ENCODE measurements around the gene GLYAT.
"Not testable (repeated sequence)": the region's sequence is repeated elsewhere in the genome, so short reads cannot be mapped to it uniquely, and the experiment has no call there.

Gene GLYAT

DNA sequence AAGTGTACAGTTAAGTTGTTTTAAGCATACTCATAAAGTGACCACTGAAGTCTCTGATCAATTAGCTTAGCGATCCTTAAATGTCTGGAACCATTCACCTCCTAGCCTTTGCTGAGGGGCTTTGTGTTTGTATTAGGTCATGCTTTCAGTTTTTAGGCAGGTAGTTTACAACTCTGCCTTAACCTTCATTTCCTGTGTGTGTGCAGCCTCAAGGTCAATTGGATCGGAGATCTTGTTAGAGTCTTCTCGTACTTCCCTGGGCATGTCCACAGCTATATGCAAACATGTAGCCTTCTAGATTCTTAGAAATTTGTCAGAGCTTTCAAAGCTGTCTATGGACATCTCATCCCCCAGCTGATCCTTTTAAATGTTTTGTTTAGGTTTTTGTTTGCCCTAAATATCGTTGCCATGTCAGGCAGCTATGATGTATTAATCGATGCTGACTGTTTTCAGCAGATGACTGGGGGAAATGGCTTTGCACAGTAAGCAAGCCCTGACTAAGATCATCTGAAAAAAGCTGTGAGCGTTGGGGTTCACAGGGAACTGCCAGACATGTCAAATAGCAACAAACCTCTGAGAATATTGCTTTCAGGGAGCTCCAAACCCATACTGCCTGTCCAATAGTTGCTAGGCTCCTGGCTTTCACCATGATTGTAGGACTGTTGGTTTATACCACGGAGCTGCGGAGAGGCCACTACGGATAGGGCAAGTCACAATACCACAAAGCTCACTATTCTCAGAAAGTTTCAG is 45.6 kb downstream of the GLYAT start:
- no peak overlapping the region for H3K4me3 ChIP-seq (ENCODE audit: low read depth, low read length)

GRCh38 chr11:58682660-58683059 is 49.1 kb downstream of the GLYAT start:
- H3K4me3 ChIP-seq (ENCODE audit: low read depth, low read length): not testable (repeated sequence)

GRCh38 chr11:58677536-58677935 is 54.2 kb downstream of the GLYAT start:
- H3K4me3 ChIP-seq (ENCODE audit: low read depth, low read length): not testable (repeated sequence)

- H3K4me3 ChIP-seq (ENCODE audit: low read depth, low read length): no peak overlapping the region
These were observed 55.1 kb downstream of the GLYAT start for GRCh38 chr11:58676563-58677135.

DNA sequence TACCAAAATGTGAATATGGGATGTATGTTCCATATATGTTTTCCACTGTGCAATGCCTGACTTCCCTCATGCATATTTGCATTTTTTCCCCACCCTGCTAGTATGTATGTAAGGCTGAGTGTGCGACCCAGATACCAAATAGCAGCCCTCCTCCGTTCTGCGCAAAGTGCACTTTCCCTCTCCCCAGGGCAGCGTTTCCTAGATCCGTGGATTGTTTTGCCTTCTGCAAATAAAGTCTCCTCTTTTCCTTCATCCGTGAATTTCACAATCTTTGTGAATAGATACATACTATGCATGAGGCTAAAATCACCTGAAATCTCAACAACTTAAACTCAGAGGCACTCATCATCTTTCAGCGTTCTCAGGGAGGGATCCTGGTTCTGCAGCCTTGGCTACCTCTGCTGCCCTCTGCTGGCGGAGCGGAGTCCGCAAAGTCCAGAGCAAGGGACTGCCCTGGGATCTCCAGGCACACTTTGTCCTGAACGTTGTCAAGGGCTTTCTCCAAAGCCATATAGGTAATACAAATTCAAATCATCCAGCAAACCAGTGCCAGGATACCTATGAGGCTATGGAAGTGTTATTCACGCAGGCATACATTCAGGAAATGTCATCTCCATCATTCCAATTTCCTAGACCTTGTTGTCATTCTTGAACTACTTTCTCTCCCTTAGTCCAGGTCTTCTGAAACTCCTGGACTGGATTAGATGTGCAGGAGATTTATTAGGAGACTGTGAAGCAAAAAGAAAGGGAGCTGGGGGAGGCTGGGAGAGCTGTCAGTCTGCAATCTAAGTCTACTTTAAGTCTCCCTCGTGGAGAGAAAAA is 56.2 kb downstream of the GLYAT start:
- no peak overlapping the region for H3K4me3 ChIP-seq (ENCODE audit: low read depth, low read length)

GRCh38 chr11:58674609-58675008 is 57.1 kb downstream of the GLYAT start:
- H3K4me3 ChIP-seq (ENCODE audit: low read depth, low read length): no peak overlapping the region

GRCh38 chr11:58671983-58672633 is 59.6 kb downstream of the GLYAT start:
- H3K4me3 ChIP-seq (ENCODE audit: low read depth, low read length): no peak overlapping the region

DNA sequence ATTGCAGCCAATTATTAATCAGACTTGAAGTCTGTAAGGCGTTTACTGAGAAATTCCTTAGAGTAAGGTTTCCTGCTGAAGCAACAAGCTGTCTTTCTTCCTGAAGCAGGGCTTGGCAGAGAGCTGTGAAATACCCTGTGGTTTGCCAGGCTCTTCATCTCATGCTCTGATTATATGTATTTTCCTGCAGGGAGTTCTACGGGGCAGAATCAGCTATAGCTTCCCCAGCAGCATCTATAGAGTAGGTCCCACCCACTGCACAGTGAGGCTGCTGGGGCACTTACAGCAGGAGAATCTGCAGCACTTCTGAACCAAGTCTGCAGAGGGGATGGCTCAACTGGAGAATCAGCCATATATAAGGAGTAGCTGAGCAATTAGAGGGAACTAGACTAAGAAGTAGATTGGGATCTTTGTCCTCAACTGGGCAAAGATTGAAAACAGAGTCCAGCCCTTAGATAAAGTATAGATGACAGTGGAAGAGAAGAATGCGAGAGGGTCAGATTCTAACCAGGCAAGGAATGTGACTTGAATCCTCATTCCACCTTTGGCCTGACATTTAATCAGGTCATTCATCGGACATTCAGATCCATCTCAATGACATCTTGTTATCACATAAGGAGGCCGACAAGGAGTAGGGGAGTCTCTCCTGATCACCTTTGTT is 71.7 kb downstream of the GLYAT start:
- H3K4me3 ChIP-seq (ENCODE audit: low read depth, low read length): no peak overlapping the region

DNA sequence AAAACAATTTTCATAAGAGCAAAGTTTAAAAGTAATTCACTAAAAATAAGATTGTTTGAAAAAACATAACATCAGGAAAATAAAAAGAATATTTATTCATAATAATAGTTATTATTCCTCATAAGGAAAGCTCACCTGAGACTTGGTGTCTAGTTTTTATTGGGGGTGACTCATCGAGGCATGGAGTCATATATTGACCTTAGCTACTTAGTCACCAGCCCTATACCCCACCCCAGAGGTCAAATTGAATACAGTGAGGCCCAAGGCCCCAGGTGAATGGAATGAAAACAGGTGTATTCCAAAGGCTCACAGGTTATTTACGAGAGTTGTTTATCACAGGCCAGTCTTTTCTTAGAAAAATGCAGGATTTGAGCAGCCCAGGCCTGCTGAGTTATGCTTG is 72.3 kb downstream of the GLYAT start:
- H3K4me3 ChIP-seq (ENCODE audit: low read depth, low read length): no peak overlapping the region

Measured in iPS-11a (cell line).